SK-N-MC (cell line): Measurements from ENCODE around the gene FAT1.

ENCODE experiments used
- EZH2 ChIP-seq: fragments of 200-600 bp; sonication (generic); IDR thresholded peaks from one replicate; pipeline ENCODE4 v1.6.1; 2017; ENCODE audit warnings: antibody characterized with exemption
- POLR2AphosphoS5 ChIP-seq: IDR thresholded peaks from 2 replicates; pipeline ENCODE4 v1.6.1; 2012; ENCODE audit warnings: mild to moderate bottlenecking, low read depth, low read length, borderline replicate concordance

DNA sequence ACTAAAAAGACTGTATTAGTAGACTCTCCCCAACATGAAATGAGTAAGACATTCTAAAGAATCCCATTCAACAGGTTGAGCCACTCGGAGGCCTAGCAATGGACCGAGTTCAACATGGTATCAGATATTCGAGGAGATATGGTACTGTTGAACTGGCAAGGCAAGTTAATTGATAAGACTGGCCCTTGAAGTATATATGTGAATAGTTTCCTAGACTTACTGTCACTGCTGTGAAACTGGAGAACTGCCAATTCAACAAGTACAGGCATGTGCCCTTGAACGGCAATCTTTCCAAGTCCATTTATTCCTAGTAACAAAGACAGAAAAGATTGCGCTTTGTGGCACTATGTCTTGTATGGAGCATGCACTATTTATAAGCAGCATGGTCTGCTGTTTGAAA lies 24.4 kb downstream of the FAT1 start:
- TF ChIP-seq POLR2AphosphoS5 = no peak
- TF ChIP-seq EZH2 = no peak
